Uterus (tissue), 2 donors: ENCODE data around the gene FAM200B.

Experiments
- POLR2A ChIP-seq, 2 donors: fragments of 450-650 bp; IDR thresholded peaks; one replicate each; pipeline ENCODE4 v1.6.1; 2016; ENCODE audit warnings: antibody characterized with exemption in 2 of 2, mild to moderate bottlenecking in 1 of 2, moderate library complexity in 1 of 2
- TF ChIP-seq, protein P1 (sequence below), 4 experiments: fragments of 200-600 bp in 2 of 4; fragments of 450-650 bp in 2 of 4; sonication (generic) in 2 of 4; IDR thresholded peaks; one replicate each; pipeline ENCODE4 v1.5.1; 2016 to 2019; ENCODE audit warnings: antibody characterized with exemption in 4 of 4, mild to moderate bottlenecking in 2 of 4, moderate library complexity in 1 of 4

DNA sequence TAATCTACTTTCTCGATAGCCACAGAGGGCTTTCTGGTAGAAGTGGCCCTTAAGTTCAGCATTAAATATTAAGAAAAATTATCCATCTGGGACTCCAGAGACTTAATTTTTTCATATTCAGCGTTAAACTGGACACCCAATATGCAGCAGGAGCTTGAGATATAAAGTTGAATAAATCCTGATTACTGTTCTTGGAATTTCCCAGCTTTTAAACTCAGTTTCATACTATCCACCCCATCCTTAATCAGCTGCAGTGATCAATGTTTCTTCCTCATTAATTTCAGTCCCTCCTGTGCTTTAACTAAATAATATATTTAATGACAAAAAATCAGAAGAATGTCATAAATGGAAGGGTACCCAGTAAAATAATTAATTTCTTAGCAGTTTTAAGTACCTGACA lies 22.8 kb upstream of the FAM200B start:
- TF ChIP-seq POLR2A (IDR thresholded peaks at IDR 0.05) = no peak
- TF ChIP-seq, protein P1, sequence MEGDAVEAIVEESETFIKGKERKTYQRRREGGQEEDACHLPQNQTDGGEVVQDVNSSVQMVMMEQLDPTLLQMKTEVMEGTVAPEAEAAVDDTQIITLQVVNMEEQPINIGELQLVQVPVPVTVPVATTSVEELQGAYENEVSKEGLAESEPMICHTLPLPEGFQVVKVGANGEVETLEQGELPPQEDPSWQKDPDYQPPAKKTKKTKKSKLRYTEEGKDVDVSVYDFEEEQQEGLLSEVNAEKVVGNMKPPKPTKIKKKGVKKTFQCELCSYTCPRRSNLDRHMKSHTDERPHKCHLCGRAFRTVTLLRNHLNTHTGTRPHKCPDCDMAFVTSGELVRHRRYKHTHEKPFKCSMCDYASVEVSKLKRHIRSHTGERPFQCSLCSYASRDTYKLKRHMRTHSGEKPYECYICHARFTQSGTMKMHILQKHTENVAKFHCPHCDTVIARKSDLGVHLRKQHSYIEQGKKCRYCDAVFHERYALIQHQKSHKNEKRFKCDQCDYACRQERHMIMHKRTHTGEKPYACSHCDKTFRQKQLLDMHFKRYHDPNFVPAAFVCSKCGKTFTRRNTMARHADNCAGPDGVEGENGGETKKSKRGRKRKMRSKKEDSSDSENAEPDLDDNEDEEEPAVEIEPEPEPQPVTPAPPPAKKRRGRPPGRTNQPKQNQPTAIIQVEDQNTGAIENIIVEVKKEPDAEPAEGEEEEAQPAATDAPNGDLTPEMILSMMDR (IDR thresholded peaks at IDR 0.05) = no peak
